OCI-LY1 (cell line): ENCODE results near the gene REEP5.

Source experiments
- EZH2 ChIP-seq: fragments of 200-600 bp; sonication (generic), shearing (Covaris generic); IDR thresholded peaks from 2 replicates; pipeline ENCODE4 v1.8.0; 2017; ENCODE audit warnings: borderline replicate concordance, mixed run types, mild to moderate bottlenecking, antibody characterized with exemption, low read length, moderate library complexity, mixed read lengths
- TF ChIP-seq, protein P1 (sequence below): fragments of 200-600 bp; sonication (generic), shearing (Covaris generic); IDR thresholded peaks from 2 replicates; pipeline ENCODE4 v1.5.1; 2017; ENCODE audit warnings: mild to moderate bottlenecking, antibody characterized with exemption, low read length, moderate library complexity, mixed read lengths

DNA sequence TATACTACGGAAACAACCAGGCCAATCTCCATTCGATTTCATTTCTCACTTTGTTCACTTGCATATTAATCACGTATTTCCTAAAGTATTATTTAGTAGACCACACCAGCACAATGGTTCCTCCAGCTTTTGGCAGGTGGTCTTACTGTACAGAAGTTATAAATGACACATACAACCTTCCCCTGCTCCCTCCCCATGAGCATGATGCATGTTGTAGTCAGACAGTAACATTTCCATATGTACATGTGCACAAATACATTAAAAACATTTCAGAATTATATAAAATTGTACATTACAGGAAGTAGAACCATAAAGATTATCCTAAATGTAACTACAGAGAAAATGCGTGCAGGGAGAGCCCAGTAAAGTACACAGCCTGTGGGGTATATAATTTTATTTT lies 43.9 kb downstream of the REEP5 start:
- TF ChIP-seq, protein P1, sequence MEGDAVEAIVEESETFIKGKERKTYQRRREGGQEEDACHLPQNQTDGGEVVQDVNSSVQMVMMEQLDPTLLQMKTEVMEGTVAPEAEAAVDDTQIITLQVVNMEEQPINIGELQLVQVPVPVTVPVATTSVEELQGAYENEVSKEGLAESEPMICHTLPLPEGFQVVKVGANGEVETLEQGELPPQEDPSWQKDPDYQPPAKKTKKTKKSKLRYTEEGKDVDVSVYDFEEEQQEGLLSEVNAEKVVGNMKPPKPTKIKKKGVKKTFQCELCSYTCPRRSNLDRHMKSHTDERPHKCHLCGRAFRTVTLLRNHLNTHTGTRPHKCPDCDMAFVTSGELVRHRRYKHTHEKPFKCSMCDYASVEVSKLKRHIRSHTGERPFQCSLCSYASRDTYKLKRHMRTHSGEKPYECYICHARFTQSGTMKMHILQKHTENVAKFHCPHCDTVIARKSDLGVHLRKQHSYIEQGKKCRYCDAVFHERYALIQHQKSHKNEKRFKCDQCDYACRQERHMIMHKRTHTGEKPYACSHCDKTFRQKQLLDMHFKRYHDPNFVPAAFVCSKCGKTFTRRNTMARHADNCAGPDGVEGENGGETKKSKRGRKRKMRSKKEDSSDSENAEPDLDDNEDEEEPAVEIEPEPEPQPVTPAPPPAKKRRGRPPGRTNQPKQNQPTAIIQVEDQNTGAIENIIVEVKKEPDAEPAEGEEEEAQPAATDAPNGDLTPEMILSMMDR, result no peak
- TF ChIP-seq EZH2, result no peak
